Activated CD8-positive, alpha-beta memory T cell treated with anti-CD3 and anti-CD28 coated beads for 48 hours (primary cell): ENCODE results near the gene IL5.
"Not testable (repeated sequence)": the region's sequence is repeated elsewhere in the genome, so short reads cannot be mapped to it uniquely, and the experiment has no call there.

Source experiments
- DNase-seq, 3 experiments: peaks; one replicate each; pipeline ENCODE4 v3.0.0-alpha.2; 2020; ENCODE audit warnings: low read depth in 2 of 3, low spot score in 2 of 3

The IL5 gene

GRCh38 chr5:132530946-132531345, 12.4 kb downstream of the IL5 start:
- DNase-seq = no peak

- DNase-seq = no peak
These were observed 14.3 kb downstream of the IL5 start for GRCh38 chr5:132528866-132529634.

GRCh38 chr5:132528021-132528420, 15.3 kb downstream of the IL5 start:
- no peak for DNase-seq

- DNase-seq = no peak
These were observed 16.3 kb downstream of the IL5 start for GRCh38 chr5:132526974-132527564.

- DNase-seq = no peak
These were observed 16.9 kb downstream of the IL5 start for GRCh38 chr5:132526290-132526973.

GRCh38 chr5:132525299-132525724, 18.0 kb downstream of the IL5 start:
- DNase-seq = no peak

GRCh38 chr5:132524877-132525276, 18.4 kb downstream of the IL5 start:
- not testable (repeated sequence) for DNase-seq

GRCh38 chr5:132522067-132522466, 21.3 kb downstream of the IL5 start:
- not testable (repeated sequence) for DNase-seq

- not testable (repeated sequence) for DNase-seq
These were observed 29.5 kb downstream of the IL5 start for GRCh38 chr5:132513618-132514336.

GRCh38 chr5:132510076-132510475, 33.2 kb downstream of the IL5 start:
- no peak for DNase-seq

GRCh38 chr5:132506094-132506692, 37.1 kb downstream of the IL5 start:
- DNase-seq = no peak

- DNase-seq = no peak
These were observed 37.7 kb downstream of the IL5 start for GRCh38 chr5:132505641-132506040.

GRCh38 chr5:132504746-132505145, 38.6 kb downstream of the IL5 start:
- DNase-seq = no peak

GRCh38 chr5:132503244-132503643, 40.1 kb downstream of the IL5 start:
- no peak for DNase-seq

- no peak for DNase-seq
These were observed 41.1 kb downstream of the IL5 start for GRCh38 chr5:132501961-132502931.

GRCh38 chr5:132501629-132501956, 41.7 kb downstream of the IL5 start:
- no peak for DNase-seq

GRCh38 chr5:132500931-132501628, 42.2 kb downstream of the IL5 start:
- DNase-seq = no peak

- DNase-seq = no peak
These were observed 42.9 kb downstream of the IL5 start for GRCh38 chr5:132500244-132500930.
